T-helper 1 cell treated with Interleukin-12 subunit alpha and Interleukin-12 subunit beta and Interleukin-4 antibody, amounts not matched to agents 30 μg/mL and 1 μg/mL, for 36 hours (primary cell): ENCODE data around the gene LOXL3.
A peak's percentile ranks its signal among the peaks of the same experiment; 100 is the strongest.

Source experiments
- H3K27ac Mint-ChIP-seq: one replicate; pipeline ENCODE4 v1.8.0; 2021; ENCODE audit warnings: mild to moderate bottlenecking, mixed read lengths
- H3K27me3 Mint-ChIP-seq: one replicate; pipeline ENCODE4 v1.8.0; 2021; ENCODE audit warnings: low read depth, mixed read lengths
- H3K36me3 Mint-ChIP-seq: one replicate; pipeline ENCODE4 v1.8.0; 2021; ENCODE audit warnings: low read depth, mixed read lengths
- H3K4me1 Mint-ChIP-seq: one replicate; pipeline ENCODE4 v1.8.0; 2021; ENCODE audit warnings: low read depth, mixed read lengths
- H3K4me3 Mint-ChIP-seq: one replicate; pipeline ENCODE4 v1.8.0; 2021; ENCODE audit warnings: mild to moderate bottlenecking, moderate library complexity, mixed read lengths
- H3K9me3 Mint-ChIP-seq: one replicate; pipeline ENCODE4 v1.8.0; 2021; ENCODE audit warnings: mixed read lengths

The LOXL3 gene

GRCh38 chr2:74578408-74578807, 24.7 kb upstream of the LOXL3 start:
- H3K36me3 Mint-ChIP-seq, result peaks cover 6% of the 10 kb centered on the region
- peaks cover 42% of the 10 kb centered on the region for H3K4me1 Mint-ChIP-seq
- H3K4me3 Mint-ChIP-seq, result no peak overlapping the region
- H3K9me3 Mint-ChIP-seq, result no peaks in the 10 kb centered on the region
- H3K27me3 Mint-ChIP-seq, result no peaks in the 10 kb centered on the region
- H3K27ac Mint-ChIP-seq, result peak overlapping the region; percentile 70

GRCh38 chr2:74577448-74577847, 23.7 kb upstream of the LOXL3 start:
- H3K27me3 Mint-ChIP-seq, result no peaks in the 10 kb centered on the region
- H3K4me3 Mint-ChIP-seq, result no peak overlapping the region
- H3K36me3 Mint-ChIP-seq, result peaks cover 6% of the 10 kb centered on the region
- H3K4me1 Mint-ChIP-seq, result peaks cover 39% of the 10 kb centered on the region
- no peaks in the 10 kb centered on the region for H3K9me3 Mint-ChIP-seq
- H3K27ac Mint-ChIP-seq, result peak overlapping the region; percentile 46

GRCh38 chr2:74576863-74577229, 23.1 kb upstream of the LOXL3 start:
- Mint-ChIP-seq H3K4me1 (peaks cover 39% of the 10 kb centered on the region), H3K9me3 (no peaks in the 10 kb centered on the region)

GRCh38 chr2:74576211-74576862, 22.6 kb upstream of the LOXL3 start:
- H3K27ac Mint-ChIP-seq, result peak overlapping the region; percentile 17
- H3K4me1 Mint-ChIP-seq, result peaks cover 39% of the 10 kb centered on the region
- H3K4me3 Mint-ChIP-seq, result no peak overlapping the region
- peaks cover 6% of the 10 kb centered on the region for H3K36me3 Mint-ChIP-seq
- H3K9me3 Mint-ChIP-seq, result no peaks in the 10 kb centered on the region
- no peaks in the 10 kb centered on the region for H3K27me3 Mint-ChIP-seq

More at GRCh38 chr2:74576863-74577229, 23.1 kb upstream of the LOXL3 start:
- no peaks in the 10 kb centered on the region for H3K27me3 Mint-ChIP-seq
- H3K27ac Mint-ChIP-seq, result peak overlapping the region; percentile 17
- peaks cover 6% of the 10 kb centered on the region for H3K36me3 Mint-ChIP-seq
- H3K4me3 Mint-ChIP-seq, result no peak overlapping the region

- no peak overlapping the region for H3K27ac Mint-ChIP-seq
Measured at GRCh38 chr2:74575320-74575719, 21.6 kb upstream of the LOXL3 start.

GRCh38 chr2:74573747-74574562, 20.2 kb upstream of the LOXL3 start:
- Mint-ChIP-seq H3K4me1 (peaks cover 42% of the 10 kb centered on the region), H3K27me3 (no peaks in the 10 kb centered on the region), H3K4me3 (peak overlapping the region; percentile 47)

More at GRCh38 chr2:74575320-74575719, 21.6 kb upstream of the LOXL3 start:
- Mint-ChIP-seq H3K36me3 (peaks cover 6% of the 10 kb centered on the region), H3K9me3 (no peaks in the 10 kb centered on the region), H3K4me1 (peaks cover 39% of the 10 kb centered on the region), H3K4me3 (no peak overlapping the region), H3K27me3 (no peaks in the 10 kb centered on the region)

GRCh38 chr2:74572178-74572925, 18.6 kb upstream of the LOXL3 start:
- H3K27ac Mint-ChIP-seq, result no peak overlapping the region
- H3K4me3 Mint-ChIP-seq, result no peak overlapping the region
- H3K27me3 Mint-ChIP-seq, result no peaks in the 10 kb centered on the region
- peaks cover 5% of the 10 kb centered on the region for H3K36me3 Mint-ChIP-seq
- H3K4me1 Mint-ChIP-seq, result peaks cover 41% of the 10 kb centered on the region
- H3K9me3 Mint-ChIP-seq, result no peaks in the 10 kb centered on the region

More at GRCh38 chr2:74573747-74574562, 20.2 kb upstream of the LOXL3 start:
- H3K36me3 Mint-ChIP-seq, result peaks cover 6% of the 10 kb centered on the region
- H3K9me3 Mint-ChIP-seq, result no peaks in the 10 kb centered on the region
- H3K27ac Mint-ChIP-seq, result peak overlapping the region; percentile 79

GRCh38 chr2:74571058-74571457, 17.3 kb upstream of the LOXL3 start:
- no peak overlapping the region for H3K27ac Mint-ChIP-seq
- no peaks in the 10 kb centered on the region for H3K27me3 Mint-ChIP-seq
- H3K4me1 Mint-ChIP-seq, result peaks cover 36% of the 10 kb centered on the region
- no peaks in the 10 kb centered on the region for H3K9me3 Mint-ChIP-seq
- no peak overlapping the region for H3K4me3 Mint-ChIP-seq
- H3K36me3 Mint-ChIP-seq, result peaks cover 4% of the 10 kb centered on the region

- Mint-ChIP-seq H3K9me3 (no peaks in the 10 kb centered on the region), H3K27ac (no peak overlapping the region), H3K36me3 (peaks cover 4% of the 10 kb centered on the region), H3K4me3 (no peak overlapping the region), H3K4me1 (peaks cover 35% of the 10 kb centered on the region), H3K27me3 (no peaks in the 10 kb centered on the region)
Measured at GRCh38 chr2:74569686-74570085, 15.9 kb upstream of the LOXL3 start.

GRCh38 chr2:74567881-74568280, 14.1 kb upstream of the LOXL3 start:
- H3K9me3 Mint-ChIP-seq, result no peaks in the 10 kb centered on the region
- H3K4me3 Mint-ChIP-seq, result no peak overlapping the region
- H3K27ac Mint-ChIP-seq, result no peak overlapping the region
- H3K4me1 Mint-ChIP-seq, result peaks cover 26% of the 10 kb centered on the region
- H3K36me3 Mint-ChIP-seq, result no peaks in the 10 kb centered on the region
- no peaks in the 10 kb centered on the region for H3K27me3 Mint-ChIP-seq

- peak overlapping the region; percentile 68 for H3K27ac Mint-ChIP-seq
- H3K27me3 Mint-ChIP-seq, result no peaks in the 10 kb centered on the region
- peaks cover 35% of the 10 kb centered on the region for H3K4me1 Mint-ChIP-seq
- H3K9me3 Mint-ChIP-seq, result no peaks in the 10 kb centered on the region
- peaks cover 2% of the 10 kb centered on the region for H3K36me3 Mint-ChIP-seq
- no peak overlapping the region for H3K4me3 Mint-ChIP-seq
Measured at GRCh38 chr2:74566754-74567085, 13.0 kb upstream of the LOXL3 start.

- peak overlapping the region; percentile 68 for H3K27ac Mint-ChIP-seq
- peaks cover 36% of the 10 kb centered on the region for H3K4me1 Mint-ChIP-seq
- H3K4me3 Mint-ChIP-seq, result no peak overlapping the region
- no peaks in the 10 kb centered on the region for H3K27me3 Mint-ChIP-seq
- peaks cover 2% of the 10 kb centered on the region for H3K36me3 Mint-ChIP-seq
- H3K9me3 Mint-ChIP-seq, result no peaks in the 10 kb centered on the region
Measured at GRCh38 chr2:74566076-74566753, 12.5 kb upstream of the LOXL3 start.

GRCh38 chr2:74564222-74564621, 10.5 kb upstream of the LOXL3 start:
- Mint-ChIP-seq H3K4me1 (peaks cover 39% of the 10 kb centered on the region), H3K4me3 (no peak overlapping the region), H3K9me3 (no peaks in the 10 kb centered on the region), H3K27ac (no peak overlapping the region), H3K27me3 (no peaks in the 10 kb centered on the region), H3K36me3 (peaks cover 2% of the 10 kb centered on the region)

- peaks cover 33% of the 10 kb centered on the region for H3K4me1 Mint-ChIP-seq
- peak overlapping the region; percentile 56 for H3K27ac Mint-ChIP-seq
- peaks cover 6% of the 10 kb centered on the region for H3K36me3 Mint-ChIP-seq
- H3K4me3 Mint-ChIP-seq, result no peak overlapping the region
- no peaks in the 10 kb centered on the region for H3K27me3 Mint-ChIP-seq
- no peaks in the 10 kb centered on the region for H3K9me3 Mint-ChIP-seq
Measured at GRCh38 chr2:74562126-74562775, 8.5 kb upstream of the LOXL3 start.
